ENCODE measurements around the gene SELENON.

Gene SELENON

DNA sequence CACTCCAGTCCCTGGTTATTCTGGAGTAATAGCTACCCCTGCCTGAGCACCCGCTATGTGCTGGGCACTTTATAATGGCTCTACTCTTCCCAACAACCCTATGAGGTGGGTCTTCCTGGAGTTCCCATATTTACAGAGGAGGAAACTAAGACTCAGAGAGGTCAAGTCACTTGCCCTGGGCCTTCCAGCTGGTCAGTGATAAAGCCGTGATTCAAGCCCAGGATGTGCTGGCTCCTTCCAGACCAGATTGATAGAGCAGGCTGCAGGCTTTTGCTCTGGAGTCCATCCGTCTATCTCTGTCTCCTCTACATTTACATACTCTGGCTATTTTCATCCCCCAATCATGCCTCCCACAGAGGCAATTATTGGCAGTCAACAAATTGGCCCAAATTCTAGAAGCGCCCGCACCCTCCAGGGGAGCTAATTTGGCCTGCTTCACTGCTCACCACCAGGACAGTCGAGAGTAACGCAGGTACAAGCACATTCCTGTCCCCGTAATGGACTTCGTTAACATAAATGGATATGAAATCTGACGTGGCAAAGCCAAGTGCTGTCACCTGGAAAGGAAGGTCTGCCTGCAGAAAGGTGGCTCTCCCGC, 39.8 kb upstream of the SELENON start:
- Histone ChIP-seq H3K4me3 (ENCODE audit: insufficient read depth, low read depth, low read length) (no peak overlapping the region), H3K36me3 (ENCODE audit: control insufficient read depth, insufficient read depth, low read length) (no peaks in the 10 kb centered on the region), H3K4me1 (ENCODE audit: control insufficient read depth, insufficient read depth, low read length) (peaks cover 12% of the 10 kb centered on the region), H3K27ac (ENCODE audit: insufficient read depth, low read depth, low read length, poor library complexity, severe bottlenecking) (no peak overlapping the region), H3K27me3 (ENCODE audit: control insufficient read depth, insufficient read depth, low read length, poor library complexity, severe bottlenecking) (no peaks in the 10 kb centered on the region), H3K9me3 (ENCODE audit: control insufficient read depth, low read length) (no peaks in the 10 kb centered on the region)
- WGBS, 2 experiments = 91% methylated on average over 11 of the region's 11 CpGs

DNA sequence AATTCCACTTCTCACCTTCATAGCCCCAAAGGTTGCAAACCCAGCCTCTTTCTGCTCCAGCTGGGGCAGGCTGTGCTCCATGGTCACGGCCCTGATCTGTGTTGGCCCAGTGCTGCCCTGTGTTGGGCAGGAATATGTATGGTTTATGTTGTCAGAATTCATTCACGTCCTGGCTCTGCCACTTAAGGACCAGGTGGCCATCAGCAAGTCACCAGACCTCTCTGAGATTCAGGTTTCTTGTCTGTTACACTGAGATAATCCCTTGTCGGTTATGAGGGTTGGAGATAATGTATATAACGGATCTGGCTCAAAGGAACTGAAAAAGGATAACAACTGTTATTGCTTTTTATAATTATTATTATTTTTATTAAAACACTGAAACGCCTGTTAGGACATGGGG, 39.1 kb upstream of the SELENON start:
- Histone ChIP-seq H3K27ac (ENCODE audit: insufficient read depth, low read depth, low read length, poor library complexity, severe bottlenecking) (no peak overlapping the region), H3K4me1 (ENCODE audit: control insufficient read depth, insufficient read depth, low read length) (peaks cover 15% of the 10 kb centered on the region), H3K27me3 (ENCODE audit: control insufficient read depth, insufficient read depth, low read length, poor library complexity, severe bottlenecking) (no peaks in the 10 kb centered on the region), H3K9me3 (ENCODE audit: control insufficient read depth, low read length) (no peaks in the 10 kb centered on the region), H3K36me3 (ENCODE audit: control insufficient read depth, insufficient read depth, low read length) (no peaks in the 10 kb centered on the region), H3K4me3 (ENCODE audit: insufficient read depth, low read depth, low read length) (no peak overlapping the region)
- 92 to 94% methylated on average over 4 to 5 of the region's 5 CpGs for WGBS, 2 experiments

DNA sequence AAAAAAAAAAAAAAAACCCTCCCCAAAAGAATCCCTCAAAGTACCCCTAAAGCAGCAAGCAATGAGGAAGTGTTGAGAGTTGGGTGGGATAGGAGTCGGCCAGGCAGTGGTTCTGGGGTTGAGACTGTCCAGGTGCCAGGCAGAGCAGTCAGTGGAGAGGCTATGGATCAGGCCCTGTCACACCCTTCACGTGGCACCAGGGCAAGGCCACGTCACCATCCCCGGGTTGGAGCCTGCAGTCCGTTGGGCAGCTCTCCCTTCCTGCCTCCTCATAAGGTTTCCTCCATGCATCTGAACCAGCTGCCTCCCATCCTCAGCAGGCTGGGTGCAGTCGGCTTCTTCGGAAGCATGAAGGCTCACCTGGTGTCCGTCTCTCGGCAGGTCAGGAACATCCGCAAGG, 36.5 kb upstream of the SELENON start:
- Histone ChIP-seq H3K9me3 (ENCODE audit: control insufficient read depth, low read length) (no peaks in the 10 kb centered on the region), H3K4me1 (ENCODE audit: control insufficient read depth, insufficient read depth, low read length) (peaks cover 12% of the 10 kb centered on the region), H3K27me3 (ENCODE audit: control insufficient read depth, insufficient read depth, low read length, poor library complexity, severe bottlenecking) (no peaks in the 10 kb centered on the region), H3K36me3 (ENCODE audit: control insufficient read depth, insufficient read depth, low read length) (no peaks in the 10 kb centered on the region), H3K27ac (ENCODE audit: insufficient read depth, low read depth, low read length, poor library complexity, severe bottlenecking) (no peak overlapping the region), H3K4me3 (ENCODE audit: insufficient read depth, low read depth, low read length) (no peak overlapping the region)
- 94 to 96% methylated on average over 10 of the region's 10 CpGs for WGBS, 2 experiments

DNA sequence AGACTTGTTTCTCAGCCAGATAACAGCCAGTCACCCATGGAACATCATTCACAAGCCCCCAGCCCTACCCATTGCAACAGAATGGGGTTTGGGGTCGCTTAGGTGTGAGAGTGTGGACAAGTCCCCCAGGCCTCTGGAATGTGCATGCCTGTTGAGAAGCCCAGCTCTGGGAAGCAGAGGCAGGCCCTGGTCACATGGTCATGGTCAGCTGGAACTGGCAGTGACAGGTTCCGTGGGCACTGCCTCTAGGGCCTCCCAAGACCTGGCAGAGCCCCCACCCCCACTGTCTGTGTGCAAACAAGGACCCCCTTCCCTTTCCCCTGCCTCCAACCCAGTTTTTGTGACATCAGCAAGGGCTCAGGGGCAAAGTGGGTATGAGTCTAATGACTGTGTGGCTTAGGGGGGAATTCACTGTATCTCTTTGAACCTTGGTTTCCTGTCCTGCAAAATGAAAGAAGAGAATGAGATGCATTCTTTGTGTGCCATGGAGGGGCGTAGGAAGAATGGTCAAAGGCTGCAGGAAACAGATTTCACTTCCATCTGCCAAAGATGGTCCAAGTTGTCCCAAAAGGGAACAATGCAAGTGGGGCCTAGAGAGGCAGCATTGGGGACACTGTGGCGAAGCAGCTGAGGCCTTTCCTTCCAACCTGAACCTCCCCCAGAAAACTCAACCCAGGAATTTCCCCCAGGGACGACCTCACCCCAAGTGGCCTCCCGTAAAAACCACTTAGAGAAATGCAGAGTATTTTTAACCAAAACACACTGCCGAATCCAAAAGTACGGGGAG, 34.7 kb upstream of the SELENON start:
- Histone ChIP-seq H3K27ac (ENCODE audit: insufficient read depth, low read depth, low read length, poor library complexity, severe bottlenecking) (no peak overlapping the region), H3K4me3 (ENCODE audit: insufficient read depth, low read depth, low read length) (no peak overlapping the region), H3K36me3 (ENCODE audit: control insufficient read depth, insufficient read depth, low read length) (no peaks in the 10 kb centered on the region), H3K9me3 (ENCODE audit: control insufficient read depth, low read length) (no peaks in the 10 kb centered on the region), H3K4me1 (ENCODE audit: control insufficient read depth, insufficient read depth, low read length) (peaks cover 16% of the 10 kb centered on the region), H3K27me3 (ENCODE audit: control insufficient read depth, insufficient read depth, low read length, poor library complexity, severe bottlenecking) (no peaks in the 10 kb centered on the region)
- WGBS, 2 experiments = 84 to 86% methylated on average over 8 of the region's 8 CpGs

DNA sequence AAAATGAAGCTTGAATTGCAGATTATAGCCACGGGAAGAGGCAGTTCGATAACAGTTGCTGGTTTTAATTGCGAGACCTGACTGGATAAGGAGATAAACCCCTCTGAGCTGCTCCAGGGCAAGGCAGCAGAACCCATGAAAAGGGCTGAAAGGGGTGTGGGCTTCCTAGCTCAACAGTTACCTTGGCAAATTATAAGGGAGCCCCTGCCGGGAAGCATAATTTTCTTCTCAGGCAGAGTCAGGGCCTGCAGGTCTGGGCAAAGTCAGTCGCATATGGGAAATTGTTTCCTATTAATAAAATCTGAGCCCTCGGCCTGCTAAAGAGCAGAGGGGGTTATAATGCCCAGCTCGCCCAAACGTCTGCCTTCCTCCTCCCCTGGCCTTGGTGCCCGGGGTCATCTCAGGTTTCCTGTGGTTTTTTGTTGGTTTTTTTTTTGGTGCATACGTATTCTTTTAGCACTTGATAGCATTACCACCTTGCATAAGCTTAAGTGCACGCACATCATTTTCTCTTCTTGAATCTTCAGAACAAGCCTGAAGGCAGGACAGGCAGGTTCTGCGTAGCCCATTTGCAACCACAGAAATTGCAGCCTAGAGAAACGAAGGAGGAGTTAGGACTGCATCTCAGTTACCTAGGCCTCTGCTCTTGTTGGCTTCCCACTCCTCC, 33.9 kb upstream of the SELENON start:
- H3K27ac ChIP-seq (ENCODE audit: insufficient read depth, low read depth, low read length, poor library complexity, severe bottlenecking) = no peak overlapping the region
- H3K4me1 ChIP-seq (ENCODE audit: control insufficient read depth, insufficient read depth, low read length) = peaks cover 24% of the 10 kb centered on the region
- no peak overlapping the region for H3K4me3 ChIP-seq (ENCODE audit: insufficient read depth, low read depth, low read length)
- 86 to 88% methylated on average over 13 of the region's 13 CpGs for WGBS, 2 experiments
- no peaks in the 10 kb centered on the region for H3K9me3 ChIP-seq (ENCODE audit: control insufficient read depth, low read length)
- no peaks in the 10 kb centered on the region for H3K27me3 ChIP-seq (ENCODE audit: control insufficient read depth, insufficient read depth, low read length, poor library complexity, severe bottlenecking)
- no peaks in the 10 kb centered on the region for H3K36me3 ChIP-seq (ENCODE audit: control insufficient read depth, insufficient read depth, low read length)

DNA sequence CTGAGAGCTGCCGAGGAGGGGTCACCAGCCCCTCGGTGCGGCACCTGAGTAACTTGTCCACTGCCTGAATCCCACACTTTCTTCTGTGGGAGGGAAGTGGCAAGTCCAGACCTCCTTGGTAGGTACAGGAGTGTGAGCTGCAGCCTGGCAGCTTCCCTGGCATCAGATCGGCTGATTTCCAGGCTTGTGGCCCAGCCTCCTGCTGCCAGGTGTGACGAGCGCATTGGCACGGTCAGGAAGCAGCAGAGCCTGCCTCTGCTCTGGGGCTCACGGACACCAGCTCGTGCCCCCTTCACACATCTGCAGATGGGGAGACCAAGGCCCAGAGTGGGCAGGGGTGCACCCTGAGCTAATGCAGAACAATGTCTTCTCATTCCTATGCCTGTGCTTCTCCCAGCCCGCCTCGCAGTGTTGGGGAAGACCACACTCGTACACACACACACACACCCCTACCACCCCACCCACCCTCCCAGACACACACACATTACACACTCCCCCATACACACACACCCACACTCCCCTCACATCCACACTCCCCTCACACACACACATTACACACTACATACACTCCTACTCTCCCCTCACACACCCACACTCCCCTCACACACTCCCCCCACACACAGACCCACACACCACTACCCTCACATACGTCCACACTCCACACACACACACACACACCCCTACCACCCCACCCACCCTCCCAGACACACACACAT, 33.1 kb upstream of the SELENON start:
- WGBS, 2 experiments = 91 to 95% methylated on average over 13 of the region's 13 CpGs
- Histone ChIP-seq H3K36me3 (ENCODE audit: control insufficient read depth, insufficient read depth, low read length) (no peaks in the 10 kb centered on the region), H3K9me3 (ENCODE audit: control insufficient read depth, low read length) (no peaks in the 10 kb centered on the region), H3K4me3 (ENCODE audit: insufficient read depth, low read depth, low read length) (no peak overlapping the region), H3K27ac (ENCODE audit: insufficient read depth, low read depth, low read length, poor library complexity, severe bottlenecking) (no peak overlapping the region), H3K4me1 (ENCODE audit: control insufficient read depth, insufficient read depth, low read length) (peaks cover 32% of the 10 kb centered on the region), H3K27me3 (ENCODE audit: control insufficient read depth, insufficient read depth, low read length, poor library complexity, severe bottlenecking) (no peaks in the 10 kb centered on the region)

DNA sequence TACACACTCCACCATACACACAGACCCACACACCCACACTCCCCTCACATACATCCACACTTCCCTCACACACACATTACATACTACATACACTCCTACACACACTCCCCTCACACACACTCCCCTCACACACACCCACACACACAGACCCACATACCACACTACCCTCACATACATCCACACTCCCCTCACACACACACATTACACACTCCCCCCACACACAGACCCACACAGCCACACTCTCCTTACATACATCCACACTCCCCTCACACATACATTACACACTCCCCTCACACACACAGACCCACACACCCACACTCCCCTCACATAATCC, 32.6 kb upstream of the SELENON start:
- Histone ChIP-seq H3K9me3 (ENCODE audit: control insufficient read depth, low read length) (no peaks in the 10 kb centered on the region), H3K27ac (ENCODE audit: insufficient read depth, low read depth, low read length, poor library complexity, severe bottlenecking) (no peak overlapping the region), H3K36me3 (ENCODE audit: control insufficient read depth, insufficient read depth, low read length) (no peaks in the 10 kb centered on the region), H3K27me3 (ENCODE audit: control insufficient read depth, insufficient read depth, low read length, poor library complexity, severe bottlenecking) (no peaks in the 10 kb centered on the region), H3K4me1 (ENCODE audit: control insufficient read depth, insufficient read depth, low read length) (peaks cover 37% of the 10 kb centered on the region), H3K4me3 (ENCODE audit: insufficient read depth, low read depth, low read length) (no peak overlapping the region)

DNA sequence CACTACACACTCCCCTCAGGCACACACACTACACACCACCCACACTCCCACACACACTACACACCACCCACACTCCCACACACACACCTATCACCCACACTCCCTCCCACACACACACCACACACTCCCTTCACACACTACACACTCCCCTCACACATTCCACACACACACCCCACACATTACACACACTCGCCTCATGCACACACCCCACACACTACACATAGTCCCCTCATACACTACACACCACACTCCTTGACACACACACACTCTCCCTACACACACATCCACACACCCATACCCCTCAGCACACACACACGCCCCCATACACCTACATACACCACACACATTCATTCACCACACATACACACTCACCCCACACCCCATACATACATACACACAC, 31.0 kb upstream of the SELENON start:
- Histone ChIP-seq H3K27me3 (ENCODE audit: control insufficient read depth, insufficient read depth, low read length, poor library complexity, severe bottlenecking) (no peaks in the 10 kb centered on the region), H3K4me1 (ENCODE audit: control insufficient read depth, insufficient read depth, low read length) (peaks cover 37% of the 10 kb centered on the region), H3K4me3 (ENCODE audit: insufficient read depth, low read depth, low read length) (no peak overlapping the region), H3K27ac (ENCODE audit: insufficient read depth, low read depth, low read length, poor library complexity, severe bottlenecking) (no peak overlapping the region), H3K36me3 (ENCODE audit: control insufficient read depth, insufficient read depth, low read length) (no peaks in the 10 kb centered on the region), H3K9me3 (ENCODE audit: control insufficient read depth, low read length) (no peaks in the 10 kb centered on the region)
- WGBS, 2 experiments = 88 to 93% methylated on average over 2 of the region's 2 CpGs

DNA sequence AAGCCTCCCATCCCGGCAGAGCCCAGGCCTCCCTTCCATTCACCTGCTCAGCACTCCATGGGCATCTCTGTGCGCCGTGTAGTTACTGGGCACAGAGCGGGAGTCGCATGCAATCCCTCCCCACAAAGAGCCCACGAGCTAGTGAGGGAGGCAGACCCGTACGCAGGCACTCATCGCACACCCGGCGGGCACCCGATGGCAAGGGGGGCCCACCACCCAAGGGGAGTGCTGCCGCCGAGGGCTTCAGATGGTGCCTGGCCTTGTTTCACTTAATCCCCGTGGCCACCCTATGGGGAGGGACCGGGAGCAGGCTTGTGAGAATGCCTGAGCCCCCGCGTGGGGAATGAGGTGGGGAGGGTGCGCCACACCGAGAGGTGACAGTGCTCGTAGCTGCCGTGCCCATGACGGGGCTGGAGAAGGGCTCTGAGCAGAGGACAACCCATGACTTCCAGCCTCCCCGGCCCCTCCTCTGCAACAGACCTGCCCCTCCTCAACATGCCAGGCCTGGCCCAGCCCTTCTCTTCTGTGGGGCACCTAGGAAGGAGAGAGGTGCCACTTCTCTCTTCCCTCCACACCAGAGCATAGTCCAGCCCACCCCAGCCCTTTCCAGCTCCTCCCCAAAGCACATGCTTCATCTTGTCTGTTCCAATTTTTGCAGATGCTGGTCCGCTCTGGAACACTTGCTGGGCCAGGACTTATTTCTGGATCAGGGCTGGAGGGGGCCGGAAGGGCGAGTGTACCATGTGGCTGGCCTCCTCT, 30.2 kb upstream of the SELENON start:
- WGBS, 2 experiments = 92 to 93% methylated on average over 27 of the region's 27 CpGs

More for the DNA sequence above, 30.2 kb upstream of the SELENON start:
- H3K9me3 ChIP-seq (ENCODE audit: control insufficient read depth, low read length) = no peaks in the 10 kb centered on the region
- H3K4me3 ChIP-seq (ENCODE audit: insufficient read depth, low read depth, low read length) = no peak overlapping the region
- H3K27ac ChIP-seq (ENCODE audit: insufficient read depth, low read depth, low read length, poor library complexity, severe bottlenecking) = no peak overlapping the region
- no peaks in the 10 kb centered on the region for H3K27me3 ChIP-seq (ENCODE audit: control insufficient read depth, insufficient read depth, low read length, poor library complexity, severe bottlenecking)
- peaks cover 38% of the 10 kb centered on the region for H3K4me1 ChIP-seq (ENCODE audit: control insufficient read depth, insufficient read depth, low read length)
- H3K36me3 ChIP-seq (ENCODE audit: control insufficient read depth, insufficient read depth, low read length) = no peaks in the 10 kb centered on the region
